GM23338 (cell line): ENCODE results near the gene LORICRIN.

Experiments used
- CREB1 ChIP-seq: fragments of 250-450 bp; sonication (Bioruptor Pico); IDR thresholded peaks from 2 replicates; pipeline ENCODE4 v1.5.0; 2020; ENCODE audit warnings: low read depth, mild to moderate bottlenecking, moderate library complexity
- CTCF ChIP-seq, 2 experiments: fragments of 200-600 bp in 1 of 2; sonication (generic) in 1 of 2; conservative IDR thresholded peaks; 2 replicates each; pipeline versions ENCODE4 v1.5.1 to v1.6.1; 2016 to 2017; ENCODE audit warnings: antibody characterized with exemption in 2 of 2, low read depth in 2 of 2, mild to moderate bottlenecking in 2 of 2, moderate library complexity in 1 of 2
- ETS1 ChIP-seq: IDR thresholded peaks from 2 replicates; pipeline ENCODE4 v1.6.1; 2016; ENCODE audit warnings: antibody characterized with exemption
- EZH2 ChIP-seq: fragments of 200-600 bp; sonication (generic); IDR thresholded peaks from one replicate; pipeline ENCODE4 v1.8.0; 2017; ENCODE audit warnings: antibody characterized with exemption, mild to moderate bottlenecking, low read depth; ENCODE audit not compliant: unreplicated experiment
- EZH2phosphoT487 ChIP-seq: fragments of 200-600 bp; sonication (generic); IDR thresholded peaks from one replicate; pipeline ENCODE4 v1.8.1; 2018; ENCODE audit warnings: antibody characterized with exemption; ENCODE audit not compliant: unreplicated experiment
- JUNB ChIP-seq: IDR thresholded peaks from one replicate; pipeline ENCODE4 v1.6.1; 2016; ENCODE audit warnings: antibody characterized with exemption; ENCODE audit not compliant: unreplicated experiment
- POLR2AphosphoS5 ChIP-seq: IDR thresholded peaks from 2 replicates; pipeline ENCODE4 v1.6.1; 2016; ENCODE audit warnings: antibody characterized with exemption, low read depth
- REST ChIP-seq: IDR thresholded peaks from one replicate; pipeline ENCODE4 v1.6.1; 2018; ENCODE audit warnings: antibody characterized with exemption; ENCODE audit not compliant: unreplicated experiment
- ZNF331 ChIP-seq: fragments of 250-450 bp; sonication (Bioruptor Pico); IDR thresholded peaks from 2 replicates; pipeline ENCODE4 v1.5.0; 2020; ENCODE audit warnings: low read depth, mild to moderate bottlenecking, moderate library complexity
- TF ChIP-seq, protein P1 (sequence below): fragments of 250-450 bp; sonication (Bioruptor Pico); IDR thresholded peaks from 2 replicates; pipeline ENCODE4 v1.5.0; 2020; ENCODE audit warnings: mild to moderate bottlenecking, moderate library complexity

DNA sequence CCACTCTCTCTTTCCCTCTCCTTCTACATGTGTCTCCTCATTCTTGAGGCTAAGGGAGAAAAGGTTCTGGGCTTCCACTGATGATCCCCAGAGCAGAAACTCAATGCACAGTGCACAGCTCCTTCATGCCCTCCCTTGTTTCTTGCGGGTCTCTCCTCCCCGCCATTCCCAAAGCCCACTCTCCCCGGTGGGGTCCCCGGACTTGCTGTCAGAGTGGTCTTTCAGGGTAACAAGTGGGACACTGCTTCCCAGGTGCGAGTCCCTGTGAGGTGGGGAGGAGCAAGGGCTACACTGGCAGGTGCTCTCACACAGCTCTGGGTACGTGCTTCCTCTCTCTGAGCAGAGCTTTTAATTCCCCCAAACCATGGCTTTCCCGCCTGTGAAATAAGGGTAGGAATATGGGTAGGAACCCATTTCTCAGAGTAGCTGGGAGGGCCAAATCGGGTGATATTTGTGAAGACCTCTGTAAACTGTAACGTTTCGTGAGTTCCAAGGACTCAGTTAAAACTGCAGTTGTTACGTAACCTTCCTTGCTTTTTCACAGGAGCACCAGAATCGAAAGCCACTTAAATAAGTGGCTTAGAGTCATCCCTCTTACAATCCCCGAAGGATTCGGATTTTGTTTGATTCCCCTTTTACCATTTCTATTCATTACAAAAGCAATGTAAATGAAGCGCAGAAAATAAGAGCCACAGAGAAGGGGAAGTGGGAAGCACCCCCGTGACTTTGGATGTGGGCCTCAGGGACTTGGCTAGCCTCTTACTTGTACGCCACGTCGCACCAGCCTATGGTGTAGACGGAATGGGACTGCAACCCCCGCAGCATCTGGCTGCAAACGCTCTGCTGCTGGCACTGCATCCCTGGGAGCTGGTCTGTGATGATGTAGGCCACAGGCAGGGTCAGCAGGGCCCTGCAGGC lies 47.1 kb downstream of the LORICRIN start:
- no peak for TF ChIP-seq CTCF (conservative IDR thresholded peaks at IDR 0.05; ENCODE audit: low read depth in 2 of 2)
- TF ChIP-seq POLR2AphosphoS5 = no peak
- no peak for TF ChIP-seq EZH2
- TF ChIP-seq EZH2phosphoT487 = no peak
- no peak for TF ChIP-seq JUNB
- TF ChIP-seq, protein P1, sequence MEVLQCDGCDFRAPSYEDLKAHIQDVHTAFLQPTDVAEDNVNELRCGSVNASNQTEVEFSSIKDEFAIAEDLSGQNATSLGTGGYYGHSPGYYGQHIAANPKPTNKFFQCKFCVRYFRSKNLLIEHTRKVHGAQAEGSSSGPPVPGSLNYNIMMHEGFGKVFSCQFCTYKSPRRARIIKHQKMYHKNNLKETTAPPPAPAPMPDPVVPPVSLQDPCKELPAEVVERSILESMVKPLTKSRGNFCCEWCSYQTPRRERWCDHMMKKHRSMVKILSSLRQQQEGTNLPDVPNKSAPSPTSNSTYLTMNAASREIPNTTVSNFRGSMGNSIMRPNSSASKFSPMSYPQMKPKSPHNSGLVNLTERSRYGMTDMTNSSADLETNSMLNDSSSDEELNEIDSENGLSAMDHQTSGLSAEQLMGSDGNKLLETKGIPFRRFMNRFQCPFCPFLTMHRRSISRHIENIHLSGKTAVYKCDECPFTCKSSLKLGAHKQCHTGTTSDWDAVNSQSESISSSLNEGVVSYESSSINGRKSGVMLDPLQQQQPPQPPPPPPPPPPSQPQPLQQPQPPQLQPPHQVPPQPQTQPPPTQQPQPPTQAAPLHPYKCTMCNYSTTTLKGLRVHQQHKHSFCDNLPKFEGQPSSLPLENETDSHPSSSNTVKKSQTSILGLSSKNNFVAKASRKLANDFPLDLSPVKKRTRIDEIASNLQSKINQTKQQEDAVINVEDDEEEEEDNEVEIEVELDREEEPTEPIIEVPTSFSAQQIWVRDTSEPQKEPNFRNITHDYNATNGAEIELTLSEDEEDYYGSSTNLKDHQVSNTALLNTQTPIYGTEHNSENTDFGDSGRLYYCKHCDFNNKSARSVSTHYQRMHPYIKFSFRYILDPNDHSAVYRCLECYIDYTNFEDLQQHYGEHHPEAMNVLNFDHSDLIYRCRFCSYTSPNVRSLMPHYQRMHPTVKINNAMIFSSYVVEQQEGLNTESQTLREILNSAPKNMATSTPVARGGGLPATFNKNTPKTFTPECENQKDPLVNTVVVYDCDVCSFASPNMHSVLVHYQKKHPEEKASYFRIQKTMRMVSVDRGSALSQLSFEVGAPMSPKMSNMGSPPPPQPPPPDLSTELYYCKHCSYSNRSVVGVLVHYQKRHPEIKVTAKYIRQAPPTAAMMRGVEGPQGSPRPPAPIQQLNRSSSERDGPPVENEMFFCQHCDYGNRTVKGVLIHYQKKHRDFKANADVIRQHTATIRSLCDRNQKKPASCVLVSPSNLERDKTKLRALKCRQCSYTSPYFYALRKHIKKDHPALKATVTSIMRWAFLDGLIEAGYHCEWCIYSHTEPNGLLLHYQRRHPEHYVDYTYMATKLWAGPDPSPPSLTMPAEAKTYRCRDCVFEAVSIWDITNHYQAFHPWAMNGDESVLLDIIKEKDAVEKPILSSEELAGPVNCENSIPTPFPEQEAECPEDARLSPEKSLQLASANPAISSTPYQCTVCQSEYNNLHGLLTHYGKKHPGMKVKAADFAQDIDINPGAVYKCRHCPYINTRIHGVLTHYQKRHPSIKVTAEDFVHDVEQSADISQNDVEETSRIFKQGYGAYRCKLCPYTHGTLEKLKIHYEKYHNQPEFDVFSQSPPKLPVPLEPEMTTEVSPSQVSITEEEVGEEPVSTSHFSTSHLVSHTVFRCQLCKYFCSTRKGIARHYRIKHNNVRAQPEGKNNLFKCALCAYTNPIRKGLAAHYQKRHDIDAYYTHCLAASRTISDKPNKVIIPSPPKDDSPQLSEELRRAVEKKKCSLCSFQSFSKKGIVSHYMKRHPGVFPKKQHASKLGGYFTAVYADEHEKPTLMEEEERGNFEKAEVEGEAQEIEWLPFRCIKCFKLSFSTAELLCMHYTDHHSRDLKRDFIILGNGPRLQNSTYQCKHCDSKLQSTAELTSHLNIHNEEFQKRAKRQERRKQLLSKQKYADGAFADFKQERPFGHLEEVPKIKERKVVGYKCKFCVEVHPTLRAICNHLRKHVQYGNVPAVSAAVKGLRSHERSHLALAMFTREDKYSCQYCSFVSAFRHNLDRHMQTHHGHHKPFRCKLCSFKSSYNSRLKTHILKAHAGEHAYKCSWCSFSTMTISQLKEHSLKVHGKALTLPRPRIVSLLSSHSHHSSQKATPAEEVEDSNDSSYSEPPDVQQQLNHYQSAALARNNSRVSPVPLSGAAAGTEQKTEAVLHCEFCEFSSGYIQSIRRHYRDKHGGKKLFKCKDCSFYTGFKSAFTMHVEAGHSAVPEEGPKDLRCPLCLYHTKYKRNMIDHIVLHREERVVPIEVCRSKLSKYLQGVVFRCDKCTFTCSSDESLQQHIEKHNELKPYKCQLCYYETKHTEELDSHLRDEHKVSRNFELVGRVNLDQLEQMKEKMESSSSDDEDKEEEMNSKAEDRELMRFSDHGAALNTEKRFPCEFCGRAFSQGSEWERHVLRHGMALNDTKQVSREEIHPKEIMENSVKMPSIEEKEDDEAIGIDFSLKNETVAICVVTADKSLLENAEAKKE = no peak
- TF ChIP-seq CREB1 = no peak
- TF ChIP-seq ZNF331 = no peak
- TF ChIP-seq REST = no peak
- no peak for TF ChIP-seq ETS1
